Ascending aorta (tissue), 2 donors: Measurements from ENCODE around the gene NBAS. TPM values are rescaled to one million over a fixed set of nuclear protein-coding genes. Genes with fewer than 3 reads are reported as not detected.
"Not testable (repeated sequence)": the region's sequence is repeated elsewhere in the genome, so short reads cannot be mapped to it uniquely, and the experiment has no call there.

Experiments used
- DNase-seq, 2 donors: peaks; one replicate each; pipeline ENCODE4 v3.0.0-alpha.2; 2019; ENCODE audit warnings: low spot score in 2 of 2
- H3K27ac ChIP-seq, 2 donors: fragments of 200-600 bp; sonication (generic); one replicate each; pipeline ENCODE4 v1.5.1; 2016 to 2017; ENCODE audit warnings: mild to moderate bottlenecking in 1 of 2
- H3K27me3 ChIP-seq: fragments of 200-600 bp; sonication (generic); one replicate; pipeline ENCODE4 v1.5.1; 2017
- H3K36me3 ChIP-seq, 2 donors: fragments of 200-600 bp; sonication (generic); one replicate each; pipeline ENCODE4 v1.5.1; 2016
- H3K4me1 ChIP-seq, 2 donors: fragments of 200-600 bp; sonication (generic); one replicate each; pipeline ENCODE4 v1.5.1; 2016 to 2017; ENCODE audit warnings: mild to moderate bottlenecking in 1 of 2
- H3K4me3 ChIP-seq, 2 donors: fragments of 200-600 bp; sonication (generic); one replicate each; pipeline ENCODE4 v1.5.1; 2016 to 2017; ENCODE audit warnings: mild to moderate bottlenecking in 1 of 2
- H3K9me3 ChIP-seq, 2 donors: fragments of 200-600 bp; sonication (generic); one replicate each; pipeline ENCODE4 v1.5.1; 2016
- CTCF ChIP-seq, 3 experiments: fragments of 200-600 bp in 2 of 3; fragments of 450-650 bp in 1 of 3; sonication (generic) in 2 of 3; IDR thresholded peaks; one replicate each; pipeline ENCODE4 v1.5.1; 2016 to 2019; ENCODE audit warnings: antibody characterized with exemption in 3 of 3, mild to moderate bottlenecking in 1 of 3, moderate library complexity in 1 of 3
- intact Hi-C: fragments of 100-400 bp; cut with DNase I; formaldehyde crosslinking; loops from one replicate; pipeline ENCODE4 v1.15.1; 2023
- total RNA-seq: library from RNA; depleted of rRNA; stranded (reverse); fragments of >200 nt; gene quantifications from one replicate; pipeline ENCODE4 v1.1.0, GENCODE V29; 2016

NBAS gene
- total RNA-seq, 1 donor from 2014 or later: 37.1 TPM

DNA sequence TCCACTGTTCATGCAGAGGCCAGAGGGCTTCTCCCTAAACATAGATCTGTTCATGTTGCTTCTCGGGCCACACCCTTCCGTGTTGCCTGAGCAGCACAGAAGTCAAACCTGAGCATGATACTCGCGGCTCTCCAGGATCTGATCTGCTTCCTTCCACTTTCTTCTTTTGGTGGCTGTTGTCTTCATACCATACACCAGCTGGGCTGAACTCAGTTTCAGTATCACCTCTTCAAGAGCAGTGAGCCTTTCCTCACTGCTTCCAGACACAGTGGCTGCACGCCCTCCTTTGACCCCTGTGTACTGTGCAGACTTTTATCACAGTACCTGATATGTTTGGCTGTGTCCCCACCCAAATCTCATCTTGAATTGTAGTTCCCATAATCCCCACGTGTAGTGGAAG is 348.9 kb downstream of the NBAS start:
- H3K36me3 ChIP-seq: peaks cover 6 to 28% of the 10 kb centered on the region in 2 donors
- no peaks in the 10 kb centered on the region for H3K9me3 ChIP-seq
- H3K4me3 ChIP-seq: no peak overlapping the region
- TF ChIP-seq CTCF (IDR thresholded peaks at IDR 0.05): no peak
- intact Hi-C loops: no loop called here
- H3K4me1 ChIP-seq: no peaks in the 10 kb centered on the region
- no peak overlapping the region for H3K27ac ChIP-seq
- H3K27me3 ChIP-seq: no peaks in the 10 kb centered on the region
- DNase-seq: no peak

GRCh38 chr2:15210542-15210941 is 350.6 kb downstream of the NBAS start:
- H3K9me3 ChIP-seq, H3K27me3 ChIP-seq, intact Hi-C loops, H3K27ac ChIP-seq, H3K4me1 ChIP-seq, H3K4me3 ChIP-seq, DNase-seq: not testable (repeated sequence)
- H3K36me3 ChIP-seq: peaks cover 4 to 32% of the 10 kb centered on the region in 2 donors

DNA sequence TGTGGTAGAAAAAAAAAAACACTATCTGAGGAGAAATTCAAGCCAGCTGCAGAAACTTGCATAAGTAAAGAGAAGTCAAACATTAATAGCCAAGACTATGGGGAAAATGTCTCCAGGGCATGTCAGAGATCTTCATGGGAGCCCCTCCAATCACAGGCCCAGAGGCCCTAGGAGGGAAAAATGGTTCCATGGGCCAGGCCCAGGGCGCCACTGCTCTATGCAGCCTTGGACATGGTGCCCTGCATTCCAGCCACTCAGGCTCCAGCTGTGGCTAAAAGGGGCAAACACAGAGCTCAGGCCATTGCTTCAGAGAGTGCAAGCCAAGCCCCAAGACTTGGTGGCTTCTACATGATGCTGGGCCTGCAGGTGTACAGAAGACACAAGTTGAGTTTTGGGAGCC is 354.7 kb downstream of the NBAS start:
- no peak for DNase-seq
- H3K4me1 ChIP-seq: no peaks in the 10 kb centered on the region
- H3K4me3 ChIP-seq: no peak overlapping the region
- peaks cover 0 to 13% of the 10 kb centered on the region in 2 donors for H3K36me3 ChIP-seq
- intact Hi-C loops: no loop called here
- no peaks in the 10 kb centered on the region for H3K9me3 ChIP-seq
- H3K27ac ChIP-seq: no peak overlapping the region
- no peaks in the 10 kb centered on the region for H3K27me3 ChIP-seq
- no peak for TF ChIP-seq CTCF (IDR thresholded peaks at IDR 0.05)

- no peaks in the 10 kb centered on the region for H3K9me3 ChIP-seq
- no peak for DNase-seq
- H3K27me3 ChIP-seq: no peaks in the 10 kb centered on the region
- no peak overlapping the region for H3K27ac ChIP-seq
- H3K4me1 ChIP-seq: no peaks in the 10 kb centered on the region
- H3K36me3 ChIP-seq: peaks cover 0 to 13% of the 10 kb centered on the region in 2 donors
- H3K4me3 ChIP-seq: no peak overlapping the region
- TF ChIP-seq CTCF (IDR thresholded peaks at IDR 0.05): no peak
- intact Hi-C loops: no loop called here
Observed at GRCh38 chr2:15205562-15205961, 355.6 kb downstream of the NBAS start.

DNA sequence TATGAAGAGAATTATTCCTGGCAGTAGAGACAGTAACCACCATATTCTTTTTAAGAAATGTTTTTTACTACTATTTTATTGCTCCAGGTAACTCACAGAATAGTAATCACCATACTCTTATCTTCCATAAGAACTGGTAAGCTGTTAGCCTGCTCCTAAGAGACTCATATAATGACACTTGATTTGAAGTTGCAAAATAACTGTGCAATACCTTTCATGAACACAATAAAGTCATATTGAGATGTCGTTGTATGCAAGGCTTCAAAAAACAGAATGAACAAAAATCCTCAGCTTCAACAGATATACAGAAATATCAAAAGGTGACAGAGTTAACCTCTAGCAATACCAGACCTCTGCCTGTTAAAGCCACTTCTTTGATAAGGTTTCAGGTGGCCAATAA is 360.1 kb downstream of the NBAS start:
- no peak overlapping the region for H3K27ac ChIP-seq
- no peak for TF ChIP-seq CTCF (IDR thresholded peaks at IDR 0.05)
- DNase-seq: no peak
- no peak overlapping the region for H3K4me3 ChIP-seq
- H3K27me3 ChIP-seq: no peaks in the 10 kb centered on the region
- H3K36me3 ChIP-seq: peaks cover 0 to 3% of the 10 kb centered on the region in 2 donors
- intact Hi-C loops: no loop called here
- no peaks in the 10 kb centered on the region for H3K4me1 ChIP-seq
- H3K9me3 ChIP-seq: no peaks in the 10 kb centered on the region

- peaks cover 0 to 3% of the 10 kb centered on the region in 2 donors for H3K36me3 ChIP-seq
- H3K9me3 ChIP-seq: no peaks in the 10 kb centered on the region
- DNase-seq: no peak
- no peaks in the 10 kb centered on the region for H3K4me1 ChIP-seq
- no peak overlapping the region for H3K27ac ChIP-seq
- no peak for TF ChIP-seq CTCF (IDR thresholded peaks at IDR 0.05)
- no peaks in the 10 kb centered on the region for H3K27me3 ChIP-seq
- H3K4me3 ChIP-seq: no peak overlapping the region
- intact Hi-C loops: no loop called here
Observed at GRCh38 chr2:15200581-15200980, 360.6 kb downstream of the NBAS start.
